Activated T-helper 1 cell treated with Interleukin-2 at 50 U/mL for 16 hours (primary cell): ENCODE measurements around the gene LENG1.

ENCODE experiments used
- DNase-seq: peaks from one replicate; pipeline ENCODE4 v3.0.0-alpha.2; 2020; ENCODE audit warnings: low read depth

Gene LENG1

DNA sequence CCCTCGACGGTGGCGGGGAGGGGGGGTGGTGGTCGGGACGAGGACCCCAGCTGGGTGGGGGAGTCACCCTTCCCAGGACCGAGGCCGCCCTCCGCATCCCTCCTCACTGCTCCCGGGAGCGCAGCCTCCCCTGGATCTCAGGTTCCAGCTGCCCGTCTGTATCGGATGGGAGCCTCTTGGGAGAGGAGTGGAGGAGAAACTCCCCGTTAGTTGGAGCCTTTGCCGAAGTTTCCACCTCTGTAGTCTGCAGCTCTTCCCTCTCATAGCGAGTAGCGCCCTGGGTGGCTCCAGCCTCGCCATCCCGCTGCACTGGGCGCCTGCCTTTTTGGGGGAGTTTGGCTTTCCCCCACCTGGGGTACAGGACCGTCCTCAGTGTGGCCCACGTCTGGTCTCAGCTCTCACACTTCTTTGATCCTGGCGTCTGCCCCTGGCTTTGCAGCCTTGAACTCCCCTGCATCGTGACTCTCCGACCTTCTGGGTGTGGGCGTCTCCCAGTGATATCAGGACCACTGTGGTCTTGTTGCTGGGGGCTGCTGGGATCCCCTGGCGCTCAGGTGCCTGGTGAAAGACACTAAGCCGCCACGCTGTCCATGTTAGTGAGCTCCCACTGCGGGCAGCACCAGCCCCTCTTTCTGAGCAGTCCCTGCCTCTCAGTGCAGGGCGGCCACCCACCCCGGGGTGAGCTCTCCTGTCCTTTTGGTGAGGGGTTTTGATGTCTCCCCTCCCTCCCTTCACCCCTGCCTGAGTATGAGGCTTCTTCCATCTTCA lies 20.8 kb downstream of the LENG1 start:
- no peak for DNase-seq

DNA sequence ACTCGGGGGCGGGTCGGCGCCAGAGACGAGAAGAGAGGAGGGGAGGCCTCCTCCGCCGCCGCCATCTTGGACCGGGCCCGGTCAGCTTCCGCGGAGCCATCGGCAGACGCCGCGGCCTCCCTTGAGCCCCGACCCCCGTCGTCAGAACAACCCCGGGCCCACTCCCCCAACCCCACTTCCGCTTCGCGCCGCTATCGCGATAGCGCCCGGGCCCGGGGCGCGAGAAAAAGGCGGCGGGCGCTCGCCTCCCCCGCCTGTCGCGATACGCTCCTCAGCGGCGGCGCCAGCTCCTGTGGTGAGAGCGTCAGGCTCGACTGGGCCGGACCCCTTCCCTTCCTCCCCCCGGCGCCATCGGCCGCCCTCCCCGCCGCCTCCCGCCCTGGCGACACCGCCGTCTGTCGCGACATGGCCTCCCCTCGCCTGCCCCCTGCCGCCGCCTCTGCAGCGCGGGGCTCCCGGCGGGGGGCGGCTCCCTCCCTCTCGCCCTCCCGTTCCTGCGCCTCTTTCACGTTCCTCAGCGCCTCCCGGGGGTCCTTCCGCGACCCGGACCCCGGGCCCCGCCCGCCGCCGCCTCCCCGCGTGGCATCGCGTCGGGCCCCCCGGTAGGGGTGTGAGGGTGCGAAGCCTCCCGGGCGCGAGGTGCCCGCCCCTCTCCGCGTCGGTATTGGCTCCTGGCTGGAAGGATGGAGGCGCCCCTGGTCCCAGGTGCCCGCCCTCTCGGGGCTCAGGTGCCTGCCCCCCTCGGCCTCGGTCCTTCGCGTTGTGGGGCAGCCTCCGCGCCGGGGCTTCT lies 21.6 kb downstream of the LENG1 start, which contains the start of gene CNOT3:
CNOT3 (plus strand) TSS at position 64 of the 790 bp plus-strand sequence. CDS start 5,217 bp downstream, outside the sequence.
- peak; percentile 33 for DNase-seq

DNA sequence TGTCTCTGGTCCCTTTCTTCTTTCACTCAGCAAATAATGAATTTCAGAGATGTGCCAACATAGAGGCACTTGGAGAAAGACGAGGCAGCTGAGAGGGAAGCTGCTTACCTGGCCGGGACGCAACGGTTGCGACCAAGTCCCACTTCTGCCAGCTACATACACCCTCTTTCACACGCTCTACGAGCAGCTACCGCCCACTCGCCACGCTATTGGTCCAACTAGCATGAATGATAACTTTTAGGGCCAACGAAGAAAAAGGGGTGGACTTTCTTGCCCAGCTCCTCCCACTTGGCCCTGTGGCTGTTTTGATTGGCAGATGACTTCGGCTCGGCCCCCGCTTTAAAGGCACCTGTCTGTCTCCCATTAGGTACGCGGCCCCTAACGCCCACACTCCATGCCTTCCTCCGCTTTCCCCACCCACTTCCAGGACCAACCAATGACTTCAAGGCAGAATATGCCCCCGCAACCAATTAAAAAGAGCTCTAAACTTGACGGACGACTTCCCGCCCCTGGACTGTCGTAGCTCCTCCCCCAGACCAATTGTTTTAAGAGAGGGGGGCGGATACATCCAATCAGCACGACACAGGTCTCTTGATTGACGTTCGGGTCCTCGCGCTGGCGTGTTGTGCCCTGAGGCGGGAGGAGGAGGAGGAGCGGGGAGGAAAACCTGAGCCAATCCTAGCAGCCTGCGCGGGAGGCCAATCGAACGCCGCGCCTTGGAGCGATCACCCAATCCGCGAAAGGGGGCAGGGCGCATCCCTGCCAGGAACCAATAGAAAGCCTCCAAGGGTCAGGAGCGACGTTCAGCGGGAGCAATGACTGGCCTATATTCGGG lies 22.4 kb downstream of the LENG1 start:
- peak; percentile 99 for DNase-seq

DNA sequence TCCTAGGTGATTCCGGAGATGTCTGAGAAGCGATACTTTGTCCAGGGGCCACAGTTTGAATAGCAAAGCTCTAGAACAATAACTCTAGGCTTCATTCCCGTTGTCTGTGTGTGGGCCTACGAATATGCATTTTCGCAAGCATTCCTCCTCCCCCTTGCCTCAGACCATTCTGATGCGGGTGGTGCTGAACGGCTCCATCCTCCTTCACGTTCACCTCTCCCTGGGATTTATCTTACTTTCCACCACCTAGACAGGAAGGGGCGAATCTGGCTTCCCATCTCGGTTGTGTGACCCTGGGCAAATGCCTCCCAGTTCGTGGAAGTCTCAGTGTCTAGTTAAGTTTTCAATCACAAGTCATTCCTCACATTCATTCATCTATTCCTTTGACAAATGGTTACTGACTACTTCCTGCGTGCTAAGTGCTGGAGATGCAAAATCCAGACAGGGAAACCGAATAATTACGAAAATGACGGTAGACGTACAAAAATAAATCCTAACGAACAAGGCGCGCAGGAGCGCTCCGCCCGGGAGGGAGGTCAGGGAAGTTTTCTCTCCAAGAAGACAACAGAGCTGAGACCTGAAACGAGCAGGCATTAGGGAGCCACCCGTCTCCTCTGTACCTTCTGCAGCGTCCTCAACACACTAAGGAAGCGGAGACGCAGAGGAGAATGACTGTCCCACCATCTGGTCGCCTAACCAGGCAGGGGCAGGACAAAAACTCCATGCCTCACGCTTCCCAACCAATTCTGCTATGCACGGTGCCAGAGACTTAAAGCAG lies 23.2 kb downstream of the LENG1 start:
- DNase-seq, result no peak

DNA sequence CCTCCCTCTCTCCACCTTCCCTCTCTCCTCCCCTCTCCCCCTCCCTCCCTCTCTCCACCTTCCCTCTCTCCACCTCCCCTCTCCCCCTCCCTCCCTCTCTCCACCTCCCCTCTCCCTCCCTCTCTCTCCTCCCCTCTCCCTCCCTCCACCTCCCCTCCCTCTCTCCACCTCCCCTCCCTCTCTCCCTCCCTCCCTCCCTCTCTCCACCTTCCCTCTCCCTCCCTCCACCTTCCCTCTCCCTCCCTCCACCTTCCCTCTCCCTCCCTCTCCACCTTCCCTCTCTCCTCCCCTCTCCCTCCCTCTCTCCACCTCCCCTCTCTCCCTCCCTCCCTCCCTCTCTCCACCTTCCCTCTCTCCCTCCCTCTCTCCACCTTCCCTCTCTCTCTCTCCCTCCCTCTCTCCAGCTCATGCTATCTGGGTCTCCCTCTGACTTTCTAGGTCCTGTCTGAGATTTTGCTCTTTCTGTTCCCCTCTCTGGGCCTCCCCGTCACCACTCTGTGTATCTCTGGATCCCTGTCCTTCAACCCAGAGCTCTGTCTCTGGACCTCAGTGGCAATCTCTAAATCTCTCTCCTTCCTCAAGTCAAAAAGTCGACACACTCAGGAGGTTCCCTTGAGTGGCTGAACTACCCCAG lies 25.4 kb downstream of the LENG1 start:
- no peak for DNase-seq

DNA sequence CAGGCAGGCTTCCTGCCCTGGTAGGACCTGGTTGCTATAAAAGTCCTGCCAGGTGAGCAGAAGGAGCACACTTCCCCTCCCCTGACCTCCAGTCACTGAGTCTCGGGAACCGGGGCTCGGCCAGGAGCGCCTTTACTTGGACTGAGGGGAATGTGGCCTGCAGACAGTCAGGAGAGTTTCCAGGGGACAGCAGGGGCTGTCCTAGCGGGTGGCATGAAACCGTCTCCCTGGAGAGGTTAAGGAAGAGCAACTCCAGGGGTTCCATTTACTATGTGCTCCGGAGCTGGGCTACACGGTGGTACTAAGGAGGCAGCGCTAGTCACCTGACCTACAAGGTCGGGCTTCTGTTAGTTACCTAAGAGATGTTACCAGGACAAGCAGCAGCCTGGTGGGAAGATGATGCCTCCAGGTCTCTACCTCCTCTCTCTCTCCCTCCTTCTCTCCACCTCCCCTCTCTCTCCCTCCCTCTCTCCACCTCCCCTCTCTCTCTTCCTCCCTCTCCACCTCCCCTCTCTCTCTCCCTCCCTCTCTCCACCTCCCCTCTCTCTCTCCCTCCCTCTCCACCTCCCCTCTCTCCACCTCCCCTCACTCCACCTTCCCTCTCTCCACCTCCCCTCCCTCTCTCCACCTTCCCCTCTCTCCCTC lies 26.1 kb downstream of the LENG1 start:
- no peak for DNase-seq

DNA sequence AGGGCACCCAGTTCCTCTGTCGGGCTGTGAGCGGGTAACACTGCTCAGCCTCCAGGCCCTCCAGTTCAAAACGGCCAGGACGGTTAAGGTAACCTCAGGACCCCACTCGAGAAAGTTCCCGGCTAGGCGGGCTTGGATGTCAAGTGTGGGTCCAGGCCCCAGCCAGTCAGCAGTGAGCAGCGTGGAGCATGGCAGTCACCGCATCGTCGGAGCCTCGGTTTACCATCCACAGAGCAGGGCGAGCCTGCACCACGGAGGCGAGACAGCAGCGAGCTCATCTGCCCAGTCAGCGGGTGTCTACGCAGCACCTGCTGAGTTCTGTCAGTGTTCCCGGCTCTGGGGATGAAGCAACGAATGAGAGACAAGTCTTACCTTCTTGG lies 29.9 kb downstream of the LENG1 start:
- no peak for DNase-seq

DNA sequence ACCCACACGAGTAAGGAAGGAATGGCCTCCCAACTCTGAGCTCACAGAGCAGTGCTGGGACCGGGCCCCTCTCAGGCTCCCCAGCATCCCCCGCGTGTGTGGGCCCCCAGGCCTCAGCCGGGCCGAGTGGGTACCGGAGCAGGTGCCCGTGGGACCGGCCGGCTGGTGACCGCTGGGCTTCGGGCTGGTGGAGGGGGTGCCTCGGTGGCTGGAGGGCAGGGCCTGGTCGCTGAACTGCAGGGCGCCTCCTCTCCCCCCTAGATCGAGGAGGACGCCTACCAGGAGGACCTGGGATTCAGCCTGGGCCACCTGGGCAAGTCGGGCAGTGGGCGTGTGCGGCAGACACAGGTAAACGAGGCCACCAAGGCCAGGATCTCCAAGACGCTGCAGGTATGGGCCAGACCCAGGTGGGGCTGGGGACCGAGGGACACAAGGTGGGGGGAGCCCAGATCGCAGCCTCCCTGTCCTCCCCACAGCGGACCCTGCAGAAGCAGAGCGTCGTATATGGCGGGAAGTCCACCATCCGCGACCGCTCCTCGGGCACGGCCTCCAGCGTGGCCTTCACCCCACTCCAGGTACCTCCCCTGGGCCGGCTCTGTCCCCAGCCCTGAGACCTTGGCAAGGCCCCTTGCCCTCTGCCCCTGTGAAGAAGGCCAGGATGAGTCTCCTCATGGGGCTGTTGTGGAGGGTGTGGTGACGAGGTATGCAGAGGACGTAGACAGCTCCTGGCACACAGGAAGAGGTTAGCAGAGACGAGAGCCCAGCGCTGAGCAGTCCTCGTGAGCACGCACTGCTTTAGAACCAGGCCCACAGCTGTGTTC lies 30.5 kb downstream of the LENG1 start:
- DNase-seq, result no peak

DNA sequence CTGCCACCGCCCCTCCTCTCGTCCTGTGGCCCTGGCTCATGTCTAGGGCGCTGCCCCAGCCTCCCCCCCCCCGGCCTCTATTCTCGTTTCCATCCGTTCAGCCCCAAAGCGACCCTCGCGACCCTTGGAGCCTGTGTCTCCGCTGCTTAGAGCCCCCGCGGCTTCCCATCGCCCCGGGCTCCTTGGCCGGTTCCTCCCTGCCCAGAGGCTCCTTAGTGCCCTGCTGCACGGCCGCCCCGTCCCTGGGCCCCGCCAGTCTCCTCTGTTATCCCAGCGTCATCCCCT lies 31.1 kb downstream of the LENG1 start:
- no peak for DNase-seq

DNA sequence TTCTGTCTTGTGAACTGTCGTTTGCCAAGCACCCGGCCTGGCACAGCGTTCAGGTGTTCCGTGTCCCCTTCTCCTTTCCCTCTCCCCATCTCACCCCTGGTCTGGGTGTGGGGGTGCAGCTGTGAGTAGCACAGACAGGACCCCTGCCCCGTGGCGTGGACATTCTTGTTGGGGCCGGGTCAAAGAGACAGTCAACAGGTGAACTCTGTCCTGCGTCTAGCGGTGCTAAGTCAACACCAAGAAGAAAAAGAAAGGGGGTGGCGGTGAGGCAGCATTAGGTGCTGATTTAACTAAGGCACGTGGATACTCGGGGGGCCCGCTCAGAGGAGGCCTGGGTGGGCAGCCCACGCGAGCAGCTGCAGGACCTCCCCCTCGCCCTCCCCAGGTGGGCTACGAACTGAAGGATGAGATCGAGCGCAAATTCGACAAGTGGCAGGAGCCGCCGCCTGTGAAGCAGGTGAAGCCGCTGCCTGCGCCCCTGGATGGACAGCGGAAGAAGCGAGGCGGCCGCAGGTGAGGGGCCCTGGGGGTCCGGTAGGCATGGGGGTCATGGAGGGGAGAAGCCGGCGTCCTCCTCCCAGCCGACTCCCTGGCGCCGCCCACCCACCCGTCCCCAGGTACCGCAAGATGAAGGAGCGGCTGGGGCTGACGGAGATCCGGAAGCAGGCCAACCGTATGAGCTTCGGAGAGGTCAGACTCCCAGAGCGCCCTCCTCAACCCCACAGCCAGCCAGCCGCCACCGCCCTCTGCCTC lies 31.7 kb downstream of the LENG1 start:
- no peak for DNase-seq

DNA sequence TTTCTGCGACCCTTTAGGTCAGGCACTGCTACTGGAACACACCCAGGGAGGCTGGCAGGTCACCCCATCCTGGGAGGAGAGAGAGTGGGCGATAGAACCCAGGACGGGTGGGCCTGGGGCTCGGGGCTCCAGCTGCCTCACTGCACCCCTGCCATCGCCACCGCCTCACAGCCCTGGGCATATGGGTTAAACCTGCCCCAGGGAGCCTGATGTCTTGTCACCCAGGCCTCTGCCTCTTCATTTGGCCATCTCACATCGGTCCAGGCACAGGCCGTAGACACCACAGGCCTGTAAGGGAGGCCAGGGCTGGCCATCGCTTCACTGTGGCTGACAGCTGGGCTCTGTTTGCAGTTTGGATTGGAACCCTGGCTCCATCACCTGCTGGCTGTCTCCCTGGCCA lies 33.8 kb downstream of the LENG1 start:
- DNase-seq, result no peak

DNA sequence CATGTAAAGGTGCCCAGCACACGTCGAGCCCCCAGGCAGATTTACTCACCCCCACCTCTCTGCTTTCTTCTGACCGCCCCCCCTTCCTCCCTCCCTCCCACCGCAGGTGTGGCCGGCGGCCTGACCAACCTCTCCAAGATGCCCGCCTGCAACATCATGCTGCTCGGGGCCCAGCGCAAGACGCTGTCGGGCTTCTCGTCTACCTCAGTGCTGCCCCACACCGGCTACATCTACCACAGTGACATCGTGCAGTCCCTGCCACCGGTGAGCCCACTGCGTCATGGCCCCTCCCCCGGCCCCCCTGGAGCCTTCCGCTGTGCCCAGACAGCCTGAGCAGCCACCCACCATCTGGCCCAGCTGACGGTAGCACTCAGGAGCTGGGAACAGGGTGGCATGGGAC lies 35.1 kb downstream of the LENG1 start:
- no peak for DNase-seq

DNA sequence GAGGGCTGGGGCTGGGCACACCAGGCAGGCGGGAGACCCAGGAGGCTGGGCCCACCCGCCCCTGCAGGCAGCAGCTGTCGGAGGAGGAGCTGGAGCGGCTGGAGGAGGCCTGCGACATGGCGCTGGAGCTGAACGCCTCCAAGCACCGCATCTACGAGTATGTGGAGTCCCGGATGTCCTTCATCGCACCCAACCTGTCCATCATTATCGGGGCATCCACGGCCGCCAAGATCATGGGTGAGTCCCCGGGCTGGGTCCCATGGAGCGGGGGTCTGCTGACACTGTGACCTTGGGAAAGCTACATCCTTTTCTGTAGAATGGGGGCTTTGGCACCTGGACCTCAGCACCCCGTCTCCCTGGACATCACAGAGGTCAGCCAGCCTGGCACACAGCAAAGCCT lies 35.8 kb downstream of the LENG1 start:
- no peak for DNase-seq

DNA sequence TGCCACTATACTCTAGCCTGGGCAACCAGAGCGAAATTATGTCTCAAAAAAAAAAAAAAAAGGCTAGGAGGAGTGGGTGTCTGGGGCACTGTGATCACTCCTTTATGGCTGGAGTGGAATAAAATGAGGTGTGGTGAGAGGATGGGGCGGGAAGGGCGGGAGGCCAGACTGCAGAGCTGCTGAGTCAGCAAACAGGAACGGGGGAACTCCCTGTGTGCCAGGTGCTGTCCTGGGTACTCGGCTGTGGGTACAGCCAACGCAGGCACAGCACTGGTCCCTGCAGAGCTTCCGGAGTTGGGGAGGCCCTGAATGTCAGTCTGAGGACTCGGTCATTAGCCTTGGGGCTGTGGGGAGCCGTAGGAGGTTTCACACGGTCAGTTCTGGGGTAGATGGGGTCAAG lies 38.3 kb downstream of the LENG1 start:
- no peak for DNase-seq

DNA sequence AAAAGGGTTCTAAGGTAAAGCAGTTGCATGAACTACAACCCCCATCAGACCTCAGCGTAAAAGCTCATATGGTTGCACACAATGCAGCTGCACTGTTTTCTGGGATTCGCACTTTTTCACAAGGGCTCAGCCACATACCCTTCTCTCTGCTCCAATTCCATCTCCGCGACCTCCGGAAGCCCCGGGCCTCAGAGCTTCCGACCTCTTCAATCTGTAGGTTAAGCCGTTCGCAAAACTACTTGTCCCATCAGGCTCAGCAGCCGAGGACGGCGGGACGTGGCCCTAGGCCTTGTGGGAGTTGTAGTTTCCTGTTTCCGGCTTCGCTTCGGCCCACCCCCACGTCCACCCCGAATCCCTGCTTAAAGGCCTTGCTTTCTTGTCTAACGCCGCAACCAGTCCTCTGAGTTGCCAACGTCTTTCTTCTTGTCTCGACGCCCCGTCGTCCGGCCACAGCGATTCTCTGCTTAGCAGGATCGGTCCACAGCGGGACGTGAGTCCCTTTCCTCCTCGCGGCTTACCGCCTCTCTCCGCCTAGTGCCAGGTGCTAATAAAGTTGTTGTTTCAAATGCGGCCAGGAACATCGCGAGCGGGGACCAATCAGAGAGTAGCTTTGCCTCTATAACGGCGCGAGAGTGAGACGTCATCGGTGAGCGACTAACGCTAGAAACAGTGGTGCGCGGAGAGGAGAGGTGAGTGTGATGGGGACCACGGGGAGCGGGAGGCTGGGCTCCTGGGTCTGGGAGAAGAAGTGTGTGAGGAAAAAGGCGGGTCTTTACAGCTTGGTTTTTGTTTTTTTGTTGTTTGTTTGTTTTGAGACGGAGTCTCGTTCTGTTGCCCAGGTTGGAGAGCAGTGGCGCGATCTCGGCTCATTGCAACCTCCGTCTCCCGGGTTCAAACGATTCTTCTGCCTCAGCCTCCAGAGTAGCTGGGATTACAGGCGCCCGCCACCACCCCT lies 44.1 kb downstream of the LENG1 start, which contains the start of the genes PRPF31 and TFPT:
PRPF31 (plus strand) TSS at position 646 of the 955 bp plus-strand sequence. CDS start 2,525 bp downstream, outside the sequence.
TFPT (minus strand) TSS at position 549 of the 955 bp plus-strand sequence; CDS start at position 161, 388 bp downstream.
- peak; percentile 90 for DNase-seq

DNA sequence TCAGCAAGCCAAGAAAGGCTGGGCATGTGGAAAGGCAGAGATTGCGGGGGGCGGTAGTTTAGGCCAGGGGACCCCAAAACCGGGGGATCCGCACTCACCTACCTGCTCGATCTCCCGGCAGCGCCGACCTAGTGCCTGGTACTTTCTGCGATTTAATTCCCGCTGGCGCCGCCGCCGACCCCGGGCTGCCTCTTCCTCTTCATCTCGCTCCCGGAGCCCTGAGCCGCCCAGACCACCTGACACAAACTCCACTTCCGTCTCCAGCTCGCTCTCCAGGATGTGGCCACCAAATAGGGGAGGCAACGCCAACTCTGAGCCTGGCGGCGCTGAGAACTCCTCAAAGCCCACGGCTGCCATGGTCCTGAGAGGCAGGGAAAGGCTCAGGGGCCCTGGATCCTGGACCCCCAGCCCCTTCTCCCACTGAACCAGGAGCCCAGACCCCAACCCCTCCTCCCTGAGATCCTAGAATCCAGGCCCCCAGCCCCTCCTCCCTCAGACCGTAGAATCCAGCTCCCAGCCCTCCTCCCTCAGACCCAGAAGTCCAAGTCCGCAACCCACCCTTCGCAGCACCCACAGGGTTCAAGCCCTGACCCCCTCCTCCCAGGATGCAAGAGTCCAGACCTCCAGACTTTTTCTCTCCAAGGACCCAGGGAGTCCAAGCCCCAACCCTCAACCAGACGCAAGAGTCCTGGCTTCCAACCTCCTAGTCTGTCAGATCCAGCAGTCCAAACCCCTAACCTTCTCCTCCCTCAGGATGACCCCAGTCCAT lies 45.0 kb downstream of the LENG1 start:
- no peak for DNase-seq

DNA sequence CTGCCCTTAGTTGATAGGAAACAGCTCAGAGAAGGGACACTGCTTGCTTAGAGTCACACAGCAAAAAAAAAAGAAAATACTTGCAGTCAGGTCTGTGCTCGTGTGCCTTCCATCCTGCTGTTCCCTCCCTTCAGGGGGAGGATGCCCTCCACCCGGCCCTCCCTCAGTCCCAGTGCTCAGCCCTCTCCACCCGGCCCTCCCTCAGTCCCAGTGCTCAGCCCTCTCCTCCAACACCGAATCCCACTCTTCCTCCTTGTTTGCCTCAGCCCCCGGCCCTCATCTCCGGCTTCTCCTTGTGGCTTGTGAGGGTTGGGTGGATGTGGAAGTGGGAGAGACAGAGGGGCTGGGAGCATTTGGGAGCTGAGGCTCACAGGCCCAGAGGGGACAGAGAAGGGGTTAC lies 49.9 kb downstream of the LENG1 start:
- no peak for DNase-seq
